Fibroblast of villous mesenchyme (primary cell): ENCODE data around the gene KIF3B. TPM values are rescaled to one million over a fixed set of nuclear protein-coding genes. Genes with fewer than 3 reads are reported as not detected.
A peak's percentile ranks its signal among the peaks of the same experiment; 100 is the strongest.
"Not testable (repeated sequence)": the region's sequence is repeated elsewhere in the genome, so short reads cannot be mapped to it uniquely, and the experiment has no call there.

Experiments
- DNase-seq: peaks from one replicate; pipeline ENCODE4 v3.0.0-alpha.2; 2010; ENCODE audit warnings: low read depth
- H3K4me3 ChIP-seq: 2 replicates; pipeline ENCODE4 v1.5.1; 2011; ENCODE audit warnings: low read depth, mild to moderate bottlenecking, low read length
- total RNA-seq: library from RNA; depleted of rRNA; stranded (reverse); fragments of >200 nt; gene quantifications from 2 replicates; pipeline ENCODE4 v1.2.3, GENCODE V29; 2012
- TF ChIP-seq, protein P1 (sequence below): IDR thresholded peaks from 2 replicates; pipeline ENCODE4 v1.5.1; 2012; ENCODE audit warnings: low read depth, mild to moderate bottlenecking, low read length; ENCODE audit not compliant: insufficient read depth

KIF3B gene
- total RNA-seq, 1 donor = 24.2 TPM

DNA sequence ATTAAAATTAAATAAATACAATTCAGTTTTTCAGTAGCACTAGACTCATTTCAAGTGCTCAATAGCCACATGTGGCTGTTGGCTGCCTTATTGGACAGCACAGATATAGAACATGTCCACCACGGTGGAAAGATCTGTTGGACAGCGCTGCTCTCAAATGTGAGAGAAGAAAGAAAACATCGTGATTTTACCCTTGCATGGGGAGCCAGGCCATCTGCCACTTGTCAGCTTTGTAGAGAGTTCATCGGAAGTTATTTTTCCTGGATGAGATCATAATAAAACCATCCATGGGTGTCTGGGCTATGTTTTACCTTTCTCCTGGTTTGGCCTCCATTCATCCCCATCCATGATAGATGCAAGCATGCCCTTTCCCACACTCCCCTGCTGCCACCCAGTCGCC lies 5.8 kb upstream of the KIF3B start:
- TF ChIP-seq, protein P1, sequence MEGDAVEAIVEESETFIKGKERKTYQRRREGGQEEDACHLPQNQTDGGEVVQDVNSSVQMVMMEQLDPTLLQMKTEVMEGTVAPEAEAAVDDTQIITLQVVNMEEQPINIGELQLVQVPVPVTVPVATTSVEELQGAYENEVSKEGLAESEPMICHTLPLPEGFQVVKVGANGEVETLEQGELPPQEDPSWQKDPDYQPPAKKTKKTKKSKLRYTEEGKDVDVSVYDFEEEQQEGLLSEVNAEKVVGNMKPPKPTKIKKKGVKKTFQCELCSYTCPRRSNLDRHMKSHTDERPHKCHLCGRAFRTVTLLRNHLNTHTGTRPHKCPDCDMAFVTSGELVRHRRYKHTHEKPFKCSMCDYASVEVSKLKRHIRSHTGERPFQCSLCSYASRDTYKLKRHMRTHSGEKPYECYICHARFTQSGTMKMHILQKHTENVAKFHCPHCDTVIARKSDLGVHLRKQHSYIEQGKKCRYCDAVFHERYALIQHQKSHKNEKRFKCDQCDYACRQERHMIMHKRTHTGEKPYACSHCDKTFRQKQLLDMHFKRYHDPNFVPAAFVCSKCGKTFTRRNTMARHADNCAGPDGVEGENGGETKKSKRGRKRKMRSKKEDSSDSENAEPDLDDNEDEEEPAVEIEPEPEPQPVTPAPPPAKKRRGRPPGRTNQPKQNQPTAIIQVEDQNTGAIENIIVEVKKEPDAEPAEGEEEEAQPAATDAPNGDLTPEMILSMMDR = no peak
- DNase-seq = no peak
- no peak overlapping the region for H3K4me3 ChIP-seq

DNA sequence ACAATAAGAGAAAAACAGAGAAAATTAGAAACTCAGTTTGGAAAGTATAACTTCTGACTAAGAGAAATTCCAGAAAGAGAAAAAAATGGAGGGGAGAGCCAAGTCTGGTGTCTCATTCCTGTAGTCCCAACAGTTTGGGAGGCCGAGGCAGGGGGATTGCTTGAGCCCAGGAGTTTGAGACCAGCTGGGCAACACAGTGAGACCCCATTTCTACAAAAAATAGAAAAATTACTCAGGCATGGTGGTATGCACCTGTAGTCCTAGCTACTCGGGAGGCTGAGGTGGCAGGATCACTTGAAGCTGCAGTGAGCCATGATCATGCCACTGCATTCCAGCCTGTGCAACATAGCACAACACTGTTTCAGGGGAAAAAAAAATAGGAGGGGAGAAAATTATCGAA lies 3.1 kb upstream of the KIF3B start:
- no peak overlapping the region for H3K4me3 ChIP-seq
- TF ChIP-seq, protein P1 = no peak
- DNase-seq = no peak

DNA sequence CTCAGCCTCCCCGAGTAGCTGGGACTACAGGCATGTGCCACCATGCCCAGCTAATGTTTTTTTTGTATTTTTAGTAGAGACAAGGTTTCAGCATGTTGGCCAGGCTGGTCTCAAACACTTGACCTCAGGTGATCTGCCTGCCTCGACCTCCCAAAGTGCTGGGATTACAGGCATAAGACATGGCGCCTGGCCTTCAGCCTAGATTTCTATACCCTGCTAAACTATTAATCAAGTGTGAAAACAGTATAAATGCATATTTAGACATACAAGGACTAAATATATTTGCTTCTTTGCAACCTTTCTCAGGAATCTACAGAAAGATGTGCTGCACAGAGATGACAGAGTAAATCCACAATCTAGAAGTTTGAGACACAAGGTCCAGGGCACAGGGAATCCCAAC lies 2.3 kb upstream of the KIF3B start:
- not testable (repeated sequence) for DNase-seq

GRCh38 chr20:32278199-32278643 lies 770 bp downstream of the KIF3B start:
- peak; percentile 27 for DNase-seq
- TF ChIP-seq, protein P1 = no peak
- H3K4me3 ChIP-seq = peak overlapping the region; percentile 94

More for the DNA sequence above, 2.3 kb upstream of the KIF3B start:
- H3K4me3 ChIP-seq = not testable (repeated sequence)

- TF ChIP-seq, protein P1 = no peak
- DNase-seq = no peak
- H3K4me3 ChIP-seq = no peak overlapping the region
Measured at GRCh38 chr20:32281711-32282110, 4.3 kb downstream of the KIF3B start.

DNA sequence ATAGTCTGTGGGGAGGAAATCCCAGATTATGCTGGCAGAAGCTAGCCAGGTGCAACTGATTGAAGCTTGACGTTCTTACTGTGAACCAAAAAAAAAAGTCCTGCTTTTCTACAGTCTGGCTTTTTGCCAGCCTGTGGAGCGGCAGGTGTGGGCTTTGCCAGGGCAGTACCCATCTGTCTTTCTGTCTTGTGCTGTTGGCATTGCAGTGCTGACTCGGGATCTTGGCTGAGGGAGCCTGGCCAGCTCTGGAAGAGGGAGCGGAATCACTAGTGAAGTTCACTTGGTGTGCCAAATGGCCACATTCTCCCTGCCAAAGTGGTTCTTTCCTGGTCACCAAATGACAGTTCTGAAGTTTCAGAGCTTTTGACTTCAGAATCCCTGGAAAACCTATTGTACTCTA lies 5.0 kb downstream of the KIF3B start:
- no peak for DNase-seq
- H3K4me3 ChIP-seq = no peak overlapping the region
- TF ChIP-seq, protein P1 = no peak

GRCh38 chr20:32285082-32285620 lies 7.7 kb downstream of the KIF3B start:
- TF ChIP-seq, protein P1 = no peak
- no peak overlapping the region for H3K4me3 ChIP-seq
- DNase-seq = no peak
